GM18867 (cell line): ENCODE results near the gene COL5A1.
"Not testable (repeated sequence)": the region's sequence is repeated elsewhere in the genome, so short reads cannot be mapped to it uniquely, and the experiment has no call there.

ENCODE experiments used
- ATAC-seq: cut with Tn5 transposase; IDR thresholded peaks from one replicate; pipeline ENCODE4 v1.9.1; 2021; ENCODE audit warnings: mild to moderate bottlenecking, moderate library complexity; ENCODE audit not compliant: unreplicated experiment

The COL5A1 gene

DNA sequence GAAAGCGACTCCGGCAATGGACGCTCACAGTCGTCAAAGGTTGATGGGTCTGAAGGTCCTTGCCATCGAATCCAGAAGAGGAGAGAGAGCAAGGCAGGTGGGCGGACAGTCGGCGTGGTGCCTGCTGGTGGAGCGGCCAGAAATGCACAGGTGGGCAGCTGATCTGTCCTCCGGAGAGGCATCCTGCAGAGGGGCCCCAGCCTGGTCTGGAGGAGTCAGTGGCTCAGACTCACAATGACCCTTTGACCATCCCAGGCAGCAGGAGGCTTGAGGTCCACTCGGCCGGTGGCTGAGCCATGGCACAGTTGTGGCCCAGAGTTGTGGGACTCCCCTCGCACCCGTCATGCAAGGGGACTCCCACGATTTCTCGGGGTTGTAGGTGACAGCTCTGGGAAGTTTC, 204.6 kb downstream of the COL5A1 start:
- no peak for ATAC-seq

DNA sequence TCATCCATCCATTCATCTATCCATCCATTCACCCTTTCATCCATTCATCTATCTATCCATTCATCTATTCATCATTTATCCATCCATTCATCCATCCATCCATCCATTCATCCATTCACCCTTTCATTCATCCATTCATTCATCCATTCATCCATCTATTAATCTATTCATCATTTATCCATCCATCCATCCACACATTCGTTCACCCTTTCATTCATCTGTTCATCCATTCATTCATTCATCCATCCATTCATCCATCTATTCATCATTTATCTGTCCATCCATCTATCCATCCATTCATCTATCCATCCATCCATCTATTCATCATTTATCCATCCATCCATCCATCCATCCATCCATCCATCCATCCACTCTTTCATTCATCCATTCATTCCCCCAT, 205.1 kb downstream of the COL5A1 start:
- no peak for ATAC-seq

DNA sequence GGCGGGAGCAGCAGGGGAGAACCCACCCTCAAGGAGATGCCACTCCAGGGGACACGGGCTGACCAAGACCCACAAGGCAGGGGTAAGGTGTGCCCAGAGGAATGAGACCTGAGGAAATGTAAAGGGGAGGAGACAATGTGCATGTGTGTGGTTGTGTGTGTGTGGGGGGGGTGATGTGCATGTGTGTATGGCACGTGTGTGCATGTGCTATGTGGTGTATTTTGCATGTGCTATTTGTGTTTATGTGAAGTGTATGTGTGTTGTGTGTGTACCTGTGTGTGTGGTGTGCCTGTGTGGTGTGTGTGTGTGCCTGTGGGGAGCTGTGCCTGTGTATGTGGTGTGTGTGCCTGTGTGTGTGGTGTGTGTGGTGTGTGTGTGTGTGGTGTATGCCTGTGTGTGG, 205.5 kb downstream of the COL5A1 start:
- no peak for ATAC-seq

DNA sequence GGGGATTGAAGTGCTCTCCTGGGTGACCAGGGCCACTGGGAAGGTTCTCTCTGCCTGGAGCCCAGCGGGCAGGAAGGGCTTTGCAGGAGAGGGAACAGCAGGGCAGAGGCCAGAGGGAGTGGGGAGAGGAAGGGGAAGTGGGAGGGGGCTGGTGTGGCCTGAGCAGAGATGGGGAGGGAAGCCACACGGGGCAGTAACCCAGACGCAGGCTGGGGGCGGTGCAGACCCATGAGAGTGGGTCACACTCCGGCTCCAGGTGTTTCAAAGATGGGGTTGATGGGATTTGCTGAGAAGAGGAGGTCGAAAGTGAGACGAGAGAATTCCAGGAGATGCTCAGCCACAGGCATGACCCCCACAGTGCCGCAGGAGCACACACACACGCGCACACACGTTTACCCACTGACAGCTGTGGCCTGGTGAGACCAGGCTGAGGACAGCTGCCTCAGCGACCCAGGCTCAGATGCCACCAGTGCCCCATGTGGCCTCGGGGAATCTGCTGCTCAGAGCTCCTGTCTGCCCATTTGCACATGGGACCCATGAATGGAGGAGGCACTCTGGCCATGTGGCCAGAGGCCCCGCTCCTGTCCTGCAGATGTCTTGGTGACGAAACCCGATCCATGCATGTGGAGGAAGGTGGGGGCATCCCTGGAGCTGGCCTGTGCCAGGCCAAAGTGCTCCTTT, 206.3 kb downstream of the COL5A1 start:
- no peak for ATAC-seq

DNA sequence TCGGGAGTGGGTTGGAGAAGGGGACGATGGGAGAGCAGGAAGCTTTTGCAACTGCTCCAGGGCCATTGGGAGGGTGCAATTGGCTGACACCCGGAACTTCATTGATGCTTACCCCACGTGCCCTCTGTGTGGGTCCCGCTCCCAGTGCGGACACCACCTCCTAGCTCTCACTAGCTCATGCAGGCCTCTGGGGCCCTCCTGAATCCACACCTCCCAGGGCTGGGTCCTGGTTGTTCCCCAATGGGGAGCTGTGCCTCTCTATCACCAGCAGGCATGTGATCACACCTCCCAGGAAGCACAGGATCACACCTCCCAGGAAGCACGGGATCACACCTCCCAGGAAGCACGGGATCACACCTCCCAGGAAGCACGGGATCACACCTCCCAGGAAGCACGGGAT, 206.9 kb downstream of the COL5A1 start:
- no peak for ATAC-seq

DNA sequence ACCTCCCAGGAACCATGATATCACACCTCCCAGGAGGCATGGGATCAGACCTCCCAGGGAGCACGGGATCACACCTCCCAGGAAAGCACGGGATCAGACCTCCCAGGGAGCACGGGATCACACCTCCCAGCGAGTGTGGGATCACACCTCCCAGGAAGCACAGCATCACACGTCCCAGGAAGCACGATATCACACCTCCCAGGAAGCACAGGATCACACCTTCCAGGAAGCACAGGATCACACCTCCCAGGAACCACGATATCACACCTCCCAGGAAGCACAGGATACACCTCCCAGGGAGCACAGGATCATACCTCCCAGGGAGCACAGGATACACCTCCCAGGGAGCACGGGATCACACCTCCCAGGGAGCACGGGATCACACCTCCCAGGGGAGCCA, 209.0 kb downstream of the COL5A1 start:
- no peak for ATAC-seq

DNA sequence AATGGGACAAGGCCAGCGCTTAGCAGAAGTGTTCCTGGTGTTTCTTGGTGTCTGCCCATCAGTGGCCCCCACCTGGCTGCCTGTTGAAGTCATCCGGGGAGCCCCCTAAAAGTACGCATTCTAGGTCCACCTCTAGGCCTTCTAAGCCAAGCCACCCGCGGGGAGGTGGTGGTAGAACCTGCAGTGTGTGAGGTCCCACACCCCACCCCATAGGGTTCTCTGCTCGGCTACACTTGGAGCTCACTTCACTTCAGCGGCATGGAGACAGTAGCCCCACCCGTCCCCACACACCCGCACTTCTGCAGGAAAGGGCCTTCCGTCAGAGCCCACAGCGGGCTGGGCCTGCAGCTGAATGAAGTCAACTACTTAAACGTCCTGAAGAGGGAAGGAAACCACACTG, 209.4 kb downstream of the COL5A1 start:
- no peak for ATAC-seq

DNA sequence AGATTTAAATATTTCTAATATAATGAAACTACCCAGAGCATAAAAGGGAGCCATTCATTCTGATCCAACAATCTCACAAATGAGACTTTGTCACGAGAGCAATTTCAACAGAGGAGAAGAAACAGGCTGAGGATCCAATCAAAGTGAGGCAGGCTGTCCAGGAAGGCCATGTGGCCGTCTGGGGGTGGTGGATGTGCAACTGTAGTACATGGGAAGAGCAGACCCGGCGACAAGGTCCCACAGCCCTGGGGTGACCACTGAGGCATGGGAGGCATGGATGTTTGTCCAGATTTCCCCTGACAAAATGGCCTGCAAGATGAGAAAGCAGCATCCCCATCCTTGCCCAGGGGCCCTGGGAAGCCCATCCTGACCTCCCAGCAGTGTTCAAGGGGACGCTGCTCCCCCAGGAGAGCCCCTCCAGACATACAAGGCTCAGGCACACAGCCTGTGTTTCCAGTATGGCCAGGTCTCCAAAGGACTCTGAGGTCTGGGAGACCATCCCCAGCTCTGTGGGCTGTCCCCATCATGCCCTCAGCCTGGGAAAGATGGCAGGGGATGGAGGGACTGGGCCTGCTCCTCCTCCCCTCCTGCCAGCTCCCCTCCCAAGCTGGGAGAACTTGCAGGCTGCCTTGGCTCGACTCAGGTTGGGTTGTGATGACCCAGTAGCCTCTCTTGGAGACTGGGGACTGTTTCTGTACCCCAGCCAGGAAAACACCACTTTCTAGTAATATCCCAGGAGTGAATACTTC, 211.5 kb downstream of the COL5A1 start:
- no peak for ATAC-seq

DNA sequence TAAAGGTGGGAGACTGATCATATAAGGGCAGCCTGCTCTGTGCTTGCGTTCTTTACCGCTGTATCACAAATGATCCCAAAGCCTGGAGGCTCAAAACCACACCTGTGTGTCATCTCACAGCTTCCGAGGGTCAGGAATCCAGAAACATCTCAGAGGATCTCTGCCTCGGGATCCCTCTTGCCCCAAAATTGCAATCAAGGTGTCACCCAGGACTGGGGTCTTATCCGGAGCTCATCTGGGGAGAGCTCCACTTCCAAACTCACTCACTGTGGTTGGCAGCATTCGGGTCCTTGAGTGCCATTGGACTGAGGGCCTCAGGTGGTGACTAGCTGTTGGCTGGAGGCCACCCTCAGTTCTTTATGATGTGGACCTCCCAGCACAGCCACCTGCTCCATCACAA, 212.3 kb downstream of the COL5A1 start:
- no peak for ATAC-seq

DNA sequence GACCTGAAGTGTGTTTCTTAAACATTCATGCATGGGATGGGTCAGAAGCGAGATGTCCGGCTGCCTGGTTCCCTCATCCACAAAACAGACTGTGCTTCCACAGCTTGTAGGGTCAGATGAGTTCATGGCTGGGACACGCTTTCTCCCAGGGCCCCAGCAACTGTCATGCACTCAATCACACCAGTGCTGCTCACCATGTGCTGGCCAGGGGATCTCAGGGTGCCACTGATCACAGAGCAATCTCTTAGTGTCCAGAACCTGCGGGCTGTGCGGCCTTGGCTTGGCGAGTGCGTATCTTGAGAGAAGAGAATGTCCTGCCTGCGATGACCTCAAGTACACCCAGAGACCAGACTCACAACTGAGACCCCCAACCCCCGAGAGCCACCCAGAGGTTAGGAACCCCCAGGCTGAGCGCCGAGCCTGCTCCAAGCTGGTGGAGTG, 213.0 kb downstream of the COL5A1 start:
- ATAC-seq = no peak

DNA sequence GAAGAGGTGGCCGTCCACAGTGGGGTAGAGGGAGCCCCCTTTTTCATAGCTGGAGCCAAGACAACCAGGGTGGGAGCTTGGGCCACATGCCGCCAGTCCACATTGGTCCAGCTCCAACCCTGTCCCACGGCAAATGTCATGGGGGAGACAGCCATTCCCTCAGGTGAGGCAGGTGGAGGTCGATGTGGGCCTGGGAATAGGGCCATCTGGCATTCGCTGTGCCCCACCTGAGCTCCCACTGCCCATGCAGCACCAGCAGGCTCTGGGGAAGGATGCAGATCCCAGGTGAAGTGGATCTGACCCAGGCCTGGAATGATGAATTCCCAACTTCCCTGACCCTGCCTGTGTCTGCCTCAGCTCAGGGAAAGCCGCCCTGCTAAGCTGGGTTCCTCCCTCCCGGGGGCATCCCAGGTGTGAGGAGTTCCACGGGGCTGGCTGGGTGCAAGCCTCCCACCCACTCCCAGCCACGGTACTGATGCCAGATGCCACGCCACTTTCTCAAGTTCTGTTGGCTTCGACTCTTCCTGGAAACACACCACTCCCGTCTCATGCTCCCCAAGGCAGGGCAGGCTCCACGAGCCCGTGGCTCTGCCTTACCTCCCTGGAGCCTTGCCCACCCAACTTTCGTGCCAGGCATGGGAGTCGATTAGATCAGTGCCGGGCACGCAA, 213.8 kb downstream of the COL5A1 start:
- no peak for ATAC-seq

DNA sequence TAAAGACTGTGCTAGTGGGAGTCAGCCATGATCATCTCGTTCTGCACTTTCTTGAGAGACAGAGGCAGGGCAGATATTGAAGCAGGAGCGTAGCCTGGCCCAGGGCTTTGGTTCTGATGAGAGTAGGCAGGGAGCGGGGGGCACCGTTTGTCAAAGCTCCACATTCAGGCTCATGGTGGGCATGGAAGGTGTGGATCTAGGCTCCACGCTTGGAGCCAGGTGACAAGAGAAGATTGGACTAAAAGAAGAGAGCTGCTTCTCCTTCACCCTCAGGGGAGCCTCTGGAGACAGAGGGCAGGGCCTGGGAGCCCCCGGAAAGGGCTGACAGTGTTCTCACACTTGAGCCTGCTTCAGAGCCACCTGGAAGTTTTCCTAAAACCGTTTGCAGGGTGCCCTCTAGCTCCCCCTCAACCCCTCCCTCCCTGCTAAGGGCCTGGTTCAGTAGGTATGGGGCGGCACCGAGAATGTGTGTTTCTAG, 214.3 kb downstream of the COL5A1 start:
- ATAC-seq = no peak

DNA sequence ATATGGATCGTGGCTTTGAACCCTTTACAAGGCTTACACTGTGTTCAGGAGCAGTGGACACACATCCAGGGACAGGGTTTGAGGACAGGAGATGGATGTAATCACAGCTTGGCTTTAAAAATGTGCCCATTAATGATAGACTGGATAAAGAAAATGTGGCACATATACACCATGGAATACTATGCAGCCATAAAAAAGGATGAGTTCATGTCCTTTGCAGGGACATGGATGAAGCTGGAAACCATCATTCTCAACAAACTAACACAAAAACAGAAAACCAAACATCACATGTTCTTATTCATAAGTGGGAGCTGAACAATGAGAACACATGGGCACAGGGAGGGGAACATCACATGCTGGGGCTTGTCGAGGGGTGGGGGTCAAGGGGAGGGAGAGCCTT, 215.8 kb downstream of the COL5A1 start:
- not testable (repeated sequence) for ATAC-seq

DNA sequence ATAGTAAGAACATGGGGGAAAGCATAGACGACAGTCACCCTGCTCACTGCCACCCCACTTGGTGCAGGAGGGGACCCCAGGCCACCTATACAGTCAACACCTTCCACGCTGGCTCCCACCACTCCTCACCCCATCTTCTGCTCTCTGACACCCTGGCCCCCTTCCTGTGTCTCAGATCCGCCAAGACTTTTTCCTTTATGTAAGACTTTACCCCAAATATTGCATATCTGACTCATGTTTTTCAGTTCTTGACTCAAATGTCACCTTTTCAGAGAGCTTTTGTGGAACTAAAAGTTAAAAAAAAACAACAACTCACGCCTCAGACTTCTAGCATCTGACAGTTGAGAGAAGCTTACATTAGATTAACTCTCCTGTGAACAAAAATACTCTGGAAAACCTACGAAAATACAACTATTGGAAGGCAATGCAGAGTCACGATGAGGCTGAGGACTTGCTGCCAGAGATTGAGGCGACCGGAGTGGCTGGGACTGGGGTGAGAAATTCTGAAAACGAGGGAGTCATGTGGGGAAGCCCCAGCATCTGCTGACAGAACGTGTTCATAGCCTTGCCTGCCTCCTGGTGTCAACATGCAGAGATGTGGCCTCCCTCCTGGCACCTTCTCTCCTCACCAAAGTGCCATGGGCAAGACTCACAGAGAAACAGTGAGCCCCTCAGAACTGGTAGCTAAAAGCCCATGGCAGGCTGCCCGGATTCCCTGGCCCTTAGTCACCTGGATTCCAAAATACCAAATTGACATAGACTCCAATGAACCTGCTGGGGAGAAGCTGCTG, 216.6 kb downstream of the COL5A1 start:
- peak; percentile 73 for ATAC-seq

DNA sequence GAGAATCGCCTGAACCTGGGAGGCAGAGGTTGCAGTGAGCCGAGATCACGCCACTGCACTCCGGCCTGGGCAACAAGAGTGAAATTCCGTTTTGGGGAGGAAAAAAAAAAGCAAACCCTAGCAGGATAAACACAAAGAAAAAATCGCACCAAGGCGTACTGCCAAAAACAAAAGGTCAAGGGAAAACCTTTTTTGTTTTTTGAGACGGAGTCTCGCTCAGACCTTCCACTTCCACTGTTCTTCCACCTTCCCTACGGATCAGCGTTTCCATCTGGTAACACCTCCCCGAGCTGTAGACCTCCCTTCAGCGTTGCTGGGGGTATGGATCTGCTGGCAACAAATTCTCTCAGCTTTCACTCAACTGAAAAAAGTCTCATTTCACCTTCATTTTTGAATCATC, 218.9 kb downstream of the COL5A1 start:
- no peak for ATAC-seq

DNA sequence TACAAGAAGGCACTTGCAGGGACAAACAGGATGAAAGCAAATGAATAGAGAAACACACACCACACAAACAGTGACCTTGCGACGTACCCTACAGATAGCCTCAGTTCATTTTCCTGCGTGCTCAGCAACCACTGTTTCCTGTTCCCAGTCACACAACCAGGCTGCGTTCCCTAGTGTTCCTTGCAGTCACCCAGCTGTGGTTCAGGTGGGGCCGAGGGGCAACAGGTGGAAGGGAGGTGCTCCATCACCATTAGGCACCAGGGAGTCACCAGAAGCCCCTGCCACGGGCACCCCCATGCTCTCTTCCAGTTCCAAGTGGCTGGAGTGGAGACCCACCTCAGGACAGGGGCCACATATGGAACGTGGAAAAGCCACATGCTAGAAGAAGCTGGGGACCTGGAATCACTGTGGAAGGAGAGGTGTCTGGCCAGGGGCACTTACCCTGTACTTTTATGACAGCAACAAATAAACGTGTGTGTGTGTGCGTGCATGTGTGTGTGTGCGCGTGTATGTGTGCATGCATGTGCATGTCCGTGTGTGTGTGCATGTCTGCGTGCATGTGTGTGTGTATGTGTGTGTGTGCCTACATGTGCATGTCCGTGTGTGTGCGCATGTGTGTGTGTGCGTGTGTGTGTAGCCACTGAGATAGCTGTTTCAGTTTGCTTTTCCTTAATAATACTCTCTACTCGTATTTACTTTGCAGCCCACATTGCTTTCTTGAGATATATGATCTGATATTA, 220.2 kb downstream of the COL5A1 start:
- ATAC-seq = no peak

DNA sequence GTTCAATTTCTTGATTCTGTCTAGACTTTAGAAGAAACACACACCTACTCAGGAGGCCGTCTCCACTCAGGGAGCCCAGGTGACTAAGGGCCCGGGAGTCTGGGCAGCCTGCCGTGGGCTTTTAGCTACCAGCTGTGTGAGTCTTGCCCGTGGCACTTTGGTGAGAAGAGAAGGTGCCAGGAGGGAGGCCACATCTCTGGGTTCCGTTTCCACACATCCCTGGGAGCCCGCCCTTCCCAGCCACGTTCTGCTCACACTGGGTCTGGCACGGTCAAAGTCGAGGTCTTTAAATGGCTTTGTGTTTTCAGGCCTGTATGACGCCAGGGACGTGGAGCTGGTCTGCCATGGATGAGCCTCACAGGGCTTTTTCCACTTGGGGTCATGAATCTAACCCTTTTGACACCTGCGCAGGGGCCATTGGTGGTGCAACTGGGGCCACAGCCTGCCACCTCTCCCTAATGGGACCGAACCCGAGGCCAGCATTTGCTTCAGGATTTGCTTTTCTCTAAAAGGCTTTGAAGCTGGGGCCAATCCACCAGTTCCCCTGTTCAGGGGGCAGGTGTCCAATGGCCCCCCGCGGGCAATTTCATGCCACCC, 221.8 kb downstream of the COL5A1 start:
- no peak for ATAC-seq

DNA sequence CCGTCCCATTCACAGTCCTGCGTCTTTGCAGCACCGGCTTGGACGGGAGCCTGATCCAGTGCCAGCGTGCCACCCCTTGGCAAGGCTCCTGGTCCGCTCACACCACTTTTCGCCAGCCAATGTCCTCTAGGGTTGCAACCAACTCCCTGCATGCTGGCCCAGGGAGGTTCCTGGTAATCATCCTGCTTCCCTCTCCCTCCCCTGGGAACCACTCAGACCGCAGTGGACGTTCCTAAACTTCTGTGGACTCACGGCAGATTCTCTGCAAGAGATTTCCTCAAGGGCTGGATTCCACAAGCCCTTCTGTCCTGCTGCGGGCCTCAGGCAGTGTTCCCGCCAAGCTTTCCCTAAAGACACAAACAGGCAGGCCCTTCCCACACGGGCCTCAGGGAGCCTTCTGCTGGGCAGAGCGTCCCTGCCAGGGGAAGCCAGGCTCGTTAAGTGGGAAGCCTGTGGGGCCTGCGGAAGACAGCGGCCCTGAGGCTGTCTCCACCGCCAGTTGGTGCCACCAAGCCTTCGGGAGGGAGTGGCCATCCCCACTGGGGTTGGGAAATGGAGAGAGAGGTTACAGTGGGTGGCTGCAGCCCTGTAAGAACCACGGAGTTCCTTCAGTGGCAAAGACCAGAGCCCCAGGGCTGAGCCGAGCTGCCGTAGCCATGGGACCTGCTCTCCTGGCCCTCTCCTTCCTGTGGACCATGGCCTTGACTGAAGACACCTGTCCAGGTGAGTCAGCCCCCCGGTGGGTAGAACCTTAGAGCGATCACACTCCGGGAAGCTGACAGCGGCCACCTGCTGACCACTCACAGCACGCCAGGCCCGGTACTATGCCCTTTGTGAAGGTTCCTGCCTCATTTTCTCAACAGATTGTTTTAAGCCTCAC, 222.6 kb downstream of the COL5A1 start:
- ATAC-seq = no peak

DNA sequence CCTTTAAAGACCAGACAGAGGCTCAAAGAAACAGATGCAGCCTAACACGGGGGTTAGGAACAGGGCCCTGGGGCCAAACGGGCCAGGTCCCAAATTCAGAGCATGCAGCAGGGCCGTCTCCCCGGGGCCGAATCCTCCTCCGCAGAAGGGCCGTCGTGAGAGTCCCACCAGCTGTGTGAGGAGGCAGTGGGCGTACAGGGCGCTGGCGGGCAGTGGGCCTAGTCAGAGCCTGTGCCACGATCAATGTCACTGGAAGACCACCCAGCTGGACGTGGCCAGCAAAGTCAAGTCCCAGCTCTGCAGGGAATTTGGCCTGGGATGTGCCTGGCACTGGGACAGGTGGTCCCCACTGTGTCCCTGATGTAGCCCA, 223.2 kb downstream of the COL5A1 start:
- no peak for ATAC-seq
